Measurements from ENCODE around the gene PRUNE2. TPM values are rescaled to one million over a fixed set of nuclear protein-coding genes. Genes with fewer than 3 reads are reported as not detected.

PRUNE2 gene
- total and polyA plus RNA-seq, 5 donors, result 11.7 to 49.1 (median 41.5) TPM

DNA sequence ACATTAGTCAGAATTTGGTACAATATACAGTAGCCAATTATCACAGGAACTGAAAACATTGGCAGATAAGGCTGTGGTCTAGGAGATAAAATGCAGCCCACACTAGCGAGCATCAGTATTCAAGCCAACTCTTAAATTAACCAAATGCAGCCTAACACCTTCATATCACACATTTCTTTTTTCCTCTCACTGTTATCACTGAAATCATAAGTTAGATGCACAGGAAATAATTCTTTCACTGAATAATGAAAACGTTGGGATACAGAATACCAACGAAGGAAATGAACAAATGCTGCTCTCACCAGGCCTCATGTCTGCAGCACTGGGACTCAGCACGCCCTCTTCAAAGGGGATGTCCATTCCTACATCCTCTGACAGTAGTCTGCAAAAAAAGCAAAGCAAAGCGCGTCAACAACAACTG is 250.8 kb downstream of the PRUNE2 start:
- no peak for DNase-seq
- Histone ChIP-seq H3K27ac (ENCODE audit: low read length) (no peak overlapping the region), H3K4me3 (ENCODE audit: low read length) (no peak overlapping the region), H3K27me3 (ENCODE audit: control insufficient read depth, insufficient read depth) (no peaks in the 10 kb centered on the region), H3K9me3 (ENCODE audit: control insufficient read depth, low read length) (no peaks in the 10 kb centered on the region), H3K4me1 (ENCODE audit: control insufficient read depth, insufficient read depth, low read length) (no peaks in the 10 kb centered on the region)
- WGBS, result 37% methylated on average over 6 of the region's 6 CpGs
- ATAC-seq, result peak in 1 of 2 donors; percentile 34
- intact Hi-C loops (cut with DNase I), result loop anchor here in 3 of 4 donors (5.0 to 10.0 kb wide), 2 partner anchors 120 to 208 kb away; no protein-coding TSS in a partner anchor

GRCh38 chr9:76654575-76654974 is 251.3 kb downstream of the PRUNE2 start:
- intact Hi-C loops (cut with DNase I), result loop anchor here in 1 of 4 donors (10.0 kb wide), 1 partner anchor 120 kb away; no protein-coding TSS in a partner anchor
- Histone ChIP-seq H3K27me3 (ENCODE audit: control insufficient read depth, insufficient read depth) (no peaks in the 10 kb centered on the region), H3K4me1 (ENCODE audit: control insufficient read depth, insufficient read depth, low read length) (no peaks in the 10 kb centered on the region), H3K9me3 (ENCODE audit: control insufficient read depth, low read length) (no peaks in the 10 kb centered on the region), H3K4me3 (ENCODE audit: low read length) (no peak overlapping the region), H3K27ac (ENCODE audit: low read length) (no peak overlapping the region)
- DNase-seq, result no peak
- WGBS, result 22% methylated on average over 1 of the region's 1 CpG
- peak; percentile 31 to 51 for ATAC-seq

DNA sequence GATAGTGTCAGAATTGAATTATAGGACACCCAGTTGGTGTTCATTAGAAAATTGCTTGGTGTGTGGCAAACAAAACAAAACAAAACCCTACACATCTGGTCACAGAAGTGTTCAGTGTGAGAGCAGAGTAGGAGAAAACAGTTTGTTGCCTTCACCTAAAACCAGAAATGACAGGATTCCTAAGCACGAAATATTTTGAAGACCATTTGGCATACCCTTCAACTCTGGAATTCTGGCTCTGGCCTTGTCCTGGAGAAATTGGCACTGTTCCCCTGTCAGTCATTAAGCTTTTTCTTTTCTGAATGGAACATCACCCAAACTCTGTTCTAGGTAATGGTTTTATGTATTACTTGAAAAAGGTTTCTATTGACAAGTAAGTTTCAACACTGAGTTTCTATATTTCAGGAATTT is 251.9 kb downstream of the PRUNE2 start:
- no peak for ATAC-seq
- intact Hi-C loops (cut with DNase I), result loop anchor here in 1 of 4 donors (10.0 kb wide), 1 partner anchor 119 kb away; no protein-coding TSS in a partner anchor
- DNase-seq, result no peak
- Histone ChIP-seq H3K9me3 (ENCODE audit: control insufficient read depth, low read length) (no peaks in the 10 kb centered on the region), H3K4me3 (ENCODE audit: low read length) (no peak overlapping the region), H3K27ac (ENCODE audit: low read length) (no peak overlapping the region), H3K27me3 (ENCODE audit: control insufficient read depth, insufficient read depth) (no peaks in the 10 kb centered on the region), H3K4me1 (ENCODE audit: control insufficient read depth, insufficient read depth, low read length) (no peaks in the 10 kb centered on the region)
- 20% methylated on average over 1 of the region's 1 CpG for WGBS

GRCh38 chr9:76652894-76653293 is 253.0 kb downstream of the PRUNE2 start:
- intact Hi-C loops (cut with DNase I), result loop anchor here in 1 of 4 donors (10.0 kb wide), 1 partner anchor 118 kb away; no protein-coding TSS in a partner anchor
- Histone ChIP-seq H3K9me3 (ENCODE audit: control insufficient read depth, low read length) (no peaks in the 10 kb centered on the region), H3K27me3 (ENCODE audit: control insufficient read depth, insufficient read depth) (no peaks in the 10 kb centered on the region), H3K27ac (ENCODE audit: low read length) (no peak overlapping the region), H3K4me1 (ENCODE audit: control insufficient read depth, insufficient read depth, low read length) (no peaks in the 10 kb centered on the region), H3K4me3 (ENCODE audit: low read length) (no peak overlapping the region)
- DNase-seq, result peak in 1 of 3 donors; percentile 51
- WGBS, result 57% methylated on average over 2 of the region's 2 CpGs
- no peak for ATAC-seq

GRCh38 chr9:76651119-76651705 is 254.7 kb downstream of the PRUNE2 start:
- no peak for ATAC-seq
- WGBS, result 47% methylated on average over 4 of the region's 4 CpGs

GRCh38 chr9:76650692-76651091 is 255.2 kb downstream of the PRUNE2 start:
- intact Hi-C loops (cut with DNase I), result loop anchor here in 1 of 4 donors (10.0 kb wide), 1 partner anchor 116 kb away; no protein-coding TSS in a partner anchor
- Histone ChIP-seq H3K4me3 (ENCODE audit: low read length) (no peak overlapping the region), H3K4me1 (ENCODE audit: control insufficient read depth, insufficient read depth, low read length) (no peaks in the 10 kb centered on the region), H3K27ac (ENCODE audit: low read length) (no peak overlapping the region), H3K9me3 (ENCODE audit: control insufficient read depth, low read length) (no peaks in the 10 kb centered on the region), H3K27me3 (ENCODE audit: control insufficient read depth, insufficient read depth) (no peaks in the 10 kb centered on the region)
- 36% methylated on average over 2 of the region's 2 CpGs for WGBS
- ATAC-seq, result no peak
- no peak for DNase-seq

More at GRCh38 chr9:76651119-76651705, 254.7 kb downstream of the PRUNE2 start:
- intact Hi-C loops (cut with DNase I), result loop anchor here in 1 of 4 donors (10.0 kb wide), 1 partner anchor 116 kb away; no protein-coding TSS in a partner anchor
- DNase-seq, result no peak
- Histone ChIP-seq H3K27ac (ENCODE audit: low read length) (no peak overlapping the region), H3K9me3 (ENCODE audit: control insufficient read depth, low read length) (no peaks in the 10 kb centered on the region), H3K27me3 (ENCODE audit: control insufficient read depth, insufficient read depth) (no peaks in the 10 kb centered on the region), H3K4me1 (ENCODE audit: control insufficient read depth, insufficient read depth, low read length) (no peaks in the 10 kb centered on the region), H3K4me3 (ENCODE audit: low read length) (peak overlapping the region; percentile 58)

DNA sequence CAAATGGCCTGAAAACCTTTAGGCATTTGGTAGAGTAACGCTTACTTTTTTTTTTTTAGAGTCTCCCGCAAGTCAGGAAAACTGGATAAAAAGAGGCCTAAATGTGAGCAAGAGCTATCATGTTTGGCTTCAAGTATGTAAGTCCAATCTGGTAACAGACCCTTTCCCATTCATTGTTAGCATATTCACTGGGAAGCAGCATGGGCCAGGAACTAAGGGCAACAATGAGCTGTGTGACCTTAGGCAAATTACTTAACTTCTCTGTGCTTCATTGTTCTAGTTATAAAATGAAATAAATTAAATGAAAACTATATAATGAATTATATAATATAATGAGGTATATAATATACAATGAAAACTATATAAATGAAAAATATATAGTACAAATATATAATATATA is 256.0 kb downstream of the PRUNE2 start:
- 100% methylated on average over 2 of the region's 2 CpGs for WGBS
- no peak for DNase-seq
- no peaks in the 10 kb centered on the region for H3K4me1 ChIP-seq (ENCODE audit: control insufficient read depth, insufficient read depth, low read length)
- H3K27ac ChIP-seq (ENCODE audit: low read length), result no peak overlapping the region
- intact Hi-C loops (cut with DNase I), result loop anchor here in 1 of 4 donors (10.0 kb wide), 1 partner anchor 115 kb away; no protein-coding TSS in a partner anchor
- H3K4me3 ChIP-seq (ENCODE audit: low read length), result no peak overlapping the region
- ATAC-seq, result no peak
- H3K27me3 ChIP-seq (ENCODE audit: control insufficient read depth, insufficient read depth), result no peaks in the 10 kb centered on the region
- H3K9me3 ChIP-seq (ENCODE audit: control insufficient read depth, low read length), result no peaks in the 10 kb centered on the region

- 41% methylated on average over 4 of the region's 4 CpGs for WGBS
- H3K9me3 ChIP-seq (ENCODE audit: control insufficient read depth, low read length), result no peaks in the 10 kb centered on the region
- ATAC-seq, result peak in 1 of 2 donors; percentile 31
- H3K4me1 ChIP-seq (ENCODE audit: control insufficient read depth, insufficient read depth, low read length), result no peaks in the 10 kb centered on the region
- DNase-seq, result peak in 1 of 3 donors; percentile 62
- no peaks in the 10 kb centered on the region for H3K27me3 ChIP-seq (ENCODE audit: control insufficient read depth, insufficient read depth)
- intact Hi-C loops (cut with DNase I), result no loop called here
- H3K27ac ChIP-seq (ENCODE audit: low read length), result no peak overlapping the region
- no peak overlapping the region for H3K4me3 ChIP-seq (ENCODE audit: low read length)
Measured at GRCh38 chr9:76646249-76646648, 259.7 kb downstream of the PRUNE2 start.

GRCh38 chr9:76644647-76645250 is 261.2 kb downstream of the PRUNE2 start:
- intact Hi-C loops (cut with DNase I), result no loop called here
- H3K27ac ChIP-seq (ENCODE audit: low read length), result no peak overlapping the region
- no peak for DNase-seq
- no peaks in the 10 kb centered on the region for H3K9me3 ChIP-seq (ENCODE audit: control insufficient read depth, low read length)
- H3K4me1 ChIP-seq (ENCODE audit: control insufficient read depth, insufficient read depth, low read length), result no peaks in the 10 kb centered on the region
- H3K4me3 ChIP-seq (ENCODE audit: low read length), result no peak overlapping the region
- WGBS, result 93% methylated on average over 10 of the region's 10 CpGs
- no peak for ATAC-seq
- H3K27me3 ChIP-seq (ENCODE audit: control insufficient read depth, insufficient read depth), result no peaks in the 10 kb centered on the region

- H3K27ac ChIP-seq (ENCODE audit: low read length), result no peak overlapping the region
- intact Hi-C loops (cut with DNase I), result no loop called here
Measured at GRCh38 chr9:76644171-76644570, 261.7 kb downstream of the PRUNE2 start.

DNA sequence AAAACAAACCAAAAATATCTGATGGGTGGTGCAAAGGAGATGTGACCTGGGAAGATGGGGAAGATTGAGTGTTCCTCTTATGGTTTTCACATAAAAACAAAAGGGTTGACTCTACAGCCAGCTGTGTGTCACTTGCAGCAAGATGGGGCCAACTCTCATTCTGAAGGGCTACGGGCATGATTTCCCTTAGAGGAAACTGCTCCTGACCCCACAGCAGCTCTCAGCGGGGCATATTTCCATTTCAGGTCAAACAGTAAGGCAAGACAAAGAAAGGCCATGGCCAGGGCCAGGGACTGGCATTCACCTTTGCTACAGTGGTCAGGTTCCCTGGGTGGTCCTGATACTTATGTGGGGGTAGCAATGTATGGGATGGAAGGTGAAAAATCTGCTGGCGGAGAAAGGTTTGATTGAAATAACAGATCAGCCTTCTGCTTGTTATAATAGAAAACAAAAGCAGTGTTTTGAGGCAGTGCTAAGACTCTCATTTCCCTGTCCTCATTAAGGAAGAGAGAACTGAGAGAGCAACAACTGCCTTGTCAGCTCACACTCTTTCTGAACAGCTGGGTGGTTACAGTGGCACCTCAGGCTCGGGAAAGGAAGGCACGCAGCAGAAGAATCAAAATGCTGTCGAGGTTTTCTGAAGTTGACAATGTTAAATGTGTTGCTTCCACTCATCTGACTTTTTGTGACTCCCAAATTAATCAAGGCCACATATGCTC is 262.4 kb downstream of the PRUNE2 start:
- no peaks in the 10 kb centered on the region for H3K9me3 ChIP-seq (ENCODE audit: control insufficient read depth, low read length)
- H3K4me3 ChIP-seq (ENCODE audit: low read length), result no peak overlapping the region
- H3K27me3 ChIP-seq (ENCODE audit: control insufficient read depth, insufficient read depth), result no peaks in the 10 kb centered on the region
- intact Hi-C loops (cut with DNase I), result no loop called here
- H3K27ac ChIP-seq (ENCODE audit: low read length), result no peak overlapping the region
- no peak for DNase-seq
- H3K4me1 ChIP-seq (ENCODE audit: control insufficient read depth, insufficient read depth, low read length), result no peaks in the 10 kb centered on the region
- 59% methylated on average over 6 of the region's 6 CpGs for WGBS
- ATAC-seq, result peak; percentile 41 to 57

More at GRCh38 chr9:76644171-76644570, 261.7 kb downstream of the PRUNE2 start:
- ATAC-seq (no peak), DNase-seq (no peak)
- WGBS, result 87% methylated on average over 4 of the region's 4 CpGs
- Histone ChIP-seq H3K4me1 (ENCODE audit: control insufficient read depth, insufficient read depth, low read length) (no peaks in the 10 kb centered on the region), H3K27me3 (ENCODE audit: control insufficient read depth, insufficient read depth) (no peaks in the 10 kb centered on the region), H3K4me3 (ENCODE audit: low read length) (no peak overlapping the region), H3K9me3 (ENCODE audit: control insufficient read depth, low read length) (no peaks in the 10 kb centered on the region)
